ENCODE measurements around the gene F10.
"Not testable (repeated sequence)": the region's sequence is repeated elsewhere in the genome, so short reads cannot be mapped to it uniquely, and the experiment has no call there.

F10 gene

DNA sequence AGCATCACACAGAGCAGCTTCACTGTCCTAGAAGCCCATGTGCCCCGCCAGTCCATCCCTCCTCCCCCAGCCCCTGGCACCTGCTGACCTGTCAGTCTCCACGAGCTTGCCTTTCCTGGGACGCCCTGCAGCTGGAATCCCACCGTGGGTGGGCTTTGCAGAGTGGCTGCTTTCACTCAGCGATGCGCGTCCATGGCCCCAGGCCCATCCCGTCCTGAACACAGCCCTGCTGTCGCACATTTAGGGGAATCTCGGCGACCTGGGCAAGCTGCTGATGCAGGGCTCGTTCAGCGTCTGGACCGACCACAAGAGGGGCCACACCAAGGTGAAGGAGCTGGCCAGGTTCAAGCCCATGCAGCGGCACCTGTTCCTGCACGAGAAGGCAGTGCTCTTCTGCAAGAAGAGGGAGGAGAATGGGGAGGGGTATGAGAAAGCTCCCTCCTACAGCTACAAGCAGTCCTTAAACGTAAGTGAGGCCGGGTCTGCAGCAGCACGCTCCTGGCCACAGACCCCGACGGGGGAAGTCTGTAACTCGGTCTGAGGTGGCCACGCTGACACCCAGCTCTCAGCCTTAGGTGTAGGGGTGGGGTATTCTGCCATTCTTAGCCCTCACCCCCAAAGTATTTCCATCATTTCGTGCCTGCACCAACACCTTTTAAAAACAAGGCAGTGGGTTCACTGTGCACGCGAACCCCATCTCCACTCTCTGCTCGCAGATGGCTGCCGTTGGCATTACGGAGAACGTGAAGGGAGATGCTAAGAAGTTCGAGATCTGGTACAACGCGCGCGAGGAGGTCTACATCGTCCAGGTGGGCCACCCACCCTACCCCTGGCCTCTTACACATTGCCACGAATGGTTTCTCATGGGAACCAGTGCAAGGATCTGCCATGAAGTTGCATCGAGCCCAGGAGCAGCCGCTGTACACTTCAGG lies 35.3 kb upstream of the F10 start:
- no peak for DNase-seq

DNA sequence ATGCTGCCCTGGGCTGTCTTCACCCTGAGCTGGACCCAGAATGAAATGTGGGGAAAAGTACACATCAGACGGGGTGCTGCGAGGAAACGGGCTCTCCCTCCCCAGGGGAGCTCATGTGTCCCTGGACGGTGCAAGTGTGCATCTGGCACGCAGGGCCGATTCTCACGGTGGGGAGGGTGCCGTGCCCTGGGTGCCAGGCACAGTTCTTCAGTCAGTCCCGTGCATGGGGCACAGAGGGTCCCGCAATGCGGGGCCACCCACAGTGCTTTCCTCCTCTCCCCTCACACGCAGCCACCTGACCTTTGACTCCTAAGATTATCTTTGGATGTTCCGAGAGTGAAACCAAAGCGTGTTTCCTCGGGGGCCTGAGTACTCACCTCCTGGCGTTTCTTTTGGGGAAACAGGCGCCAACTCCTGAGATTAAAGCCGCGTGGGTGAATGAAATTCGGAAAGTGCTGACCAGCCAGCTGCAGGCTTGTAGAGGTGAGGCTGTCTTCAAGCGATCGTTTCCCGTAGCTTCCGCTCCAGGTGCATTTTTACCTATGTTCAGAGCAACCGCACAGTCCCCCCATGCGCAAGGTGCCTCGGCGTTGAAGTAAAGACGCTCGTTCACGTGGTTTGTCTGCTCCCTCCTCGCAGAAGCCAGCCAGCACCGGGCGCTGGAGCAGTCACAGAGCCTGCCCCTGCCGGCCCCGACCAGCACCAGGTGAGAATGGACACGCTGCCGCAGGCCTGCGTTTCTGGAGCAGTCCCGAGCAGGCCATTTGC lies 34.5 kb upstream of the F10 start:
- DNase-seq = no peak

GRCh38 chr13:113088691-113089020 lies 33.9 kb upstream of the F10 start:
- DNase-seq = no peak

- no peak for DNase-seq
Observed at GRCh38 chr13:113089693-113090414, 32.7 kb upstream of the F10 start.

DNA sequence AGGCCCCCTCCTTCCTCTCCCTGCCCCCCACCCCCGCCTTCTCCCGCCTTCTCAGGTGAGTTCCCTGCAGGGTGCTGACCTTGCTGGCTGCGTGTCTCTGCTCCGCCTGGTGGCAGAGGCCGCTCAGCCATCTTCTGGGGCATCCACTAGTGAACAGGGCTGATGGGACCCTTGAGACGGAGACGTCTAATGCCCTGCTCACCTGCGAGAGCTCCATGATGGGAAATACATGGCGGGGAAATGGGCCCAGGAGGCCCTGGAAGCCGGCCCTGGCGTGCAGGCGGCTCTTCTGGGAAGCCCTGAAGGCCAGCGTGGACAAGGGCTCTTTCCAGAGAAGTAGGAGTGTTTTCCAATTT lies 32.2 kb upstream of the F10 start:
- DNase-seq = no peak

DNA sequence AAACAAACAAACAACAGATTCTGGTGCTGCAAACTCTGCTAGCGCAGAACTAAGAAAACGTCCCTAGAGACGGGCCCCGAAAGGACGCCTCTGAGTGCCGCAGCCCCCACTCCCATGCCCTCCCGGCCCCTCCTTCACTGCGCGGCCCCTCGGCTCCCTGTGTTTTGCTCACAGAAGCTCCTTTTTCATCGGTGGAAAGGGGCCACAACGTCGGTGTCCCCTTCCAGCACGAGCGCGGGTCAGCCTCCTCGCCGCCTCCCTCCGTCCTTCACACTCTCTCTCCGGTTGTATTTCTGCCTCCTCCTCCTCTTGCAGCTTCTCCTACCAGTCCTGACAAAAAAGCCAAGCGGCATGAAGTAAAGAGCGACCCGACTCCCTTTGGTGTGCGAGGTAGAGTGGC lies 31.8 kb upstream of the F10 start:
- no peak for DNase-seq

DNA sequence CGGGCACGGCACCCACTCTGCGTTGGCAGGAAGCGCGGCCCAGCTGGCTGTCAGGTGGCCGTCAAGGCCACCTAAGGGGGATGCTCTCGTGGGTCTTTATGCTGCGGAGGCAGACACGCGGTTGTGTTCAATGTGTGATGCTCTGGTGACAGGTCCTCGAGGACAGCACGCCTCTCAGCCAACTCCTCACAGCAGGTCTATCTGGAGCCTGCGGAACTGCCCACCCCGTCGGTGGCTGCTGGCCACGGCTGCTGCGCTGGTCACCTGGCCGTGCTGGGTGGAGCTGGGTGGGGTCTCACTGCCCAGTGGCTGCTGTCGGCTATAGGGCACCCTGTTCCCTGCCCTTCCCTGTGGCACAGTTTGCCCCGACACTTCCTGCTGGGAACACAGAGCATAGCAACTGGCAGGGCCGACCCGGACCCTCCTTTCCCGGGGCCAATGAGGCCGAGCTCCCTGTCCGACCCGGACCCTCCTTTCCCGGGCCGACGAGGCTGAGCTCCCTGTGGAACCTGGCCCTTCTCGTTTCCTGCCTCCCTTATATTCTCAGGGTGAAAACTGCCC lies 31.3 kb upstream of the F10 start:
- no peak for DNase-seq

GRCh38 chr13:113091891-113092775 lies 30.5 kb upstream of the F10 start:
- DNase-seq = no peak

GRCh38 chr13:113092776-113093579 lies 29.6 kb upstream of the F10 start:
- DNase-seq = no peak

DNA sequence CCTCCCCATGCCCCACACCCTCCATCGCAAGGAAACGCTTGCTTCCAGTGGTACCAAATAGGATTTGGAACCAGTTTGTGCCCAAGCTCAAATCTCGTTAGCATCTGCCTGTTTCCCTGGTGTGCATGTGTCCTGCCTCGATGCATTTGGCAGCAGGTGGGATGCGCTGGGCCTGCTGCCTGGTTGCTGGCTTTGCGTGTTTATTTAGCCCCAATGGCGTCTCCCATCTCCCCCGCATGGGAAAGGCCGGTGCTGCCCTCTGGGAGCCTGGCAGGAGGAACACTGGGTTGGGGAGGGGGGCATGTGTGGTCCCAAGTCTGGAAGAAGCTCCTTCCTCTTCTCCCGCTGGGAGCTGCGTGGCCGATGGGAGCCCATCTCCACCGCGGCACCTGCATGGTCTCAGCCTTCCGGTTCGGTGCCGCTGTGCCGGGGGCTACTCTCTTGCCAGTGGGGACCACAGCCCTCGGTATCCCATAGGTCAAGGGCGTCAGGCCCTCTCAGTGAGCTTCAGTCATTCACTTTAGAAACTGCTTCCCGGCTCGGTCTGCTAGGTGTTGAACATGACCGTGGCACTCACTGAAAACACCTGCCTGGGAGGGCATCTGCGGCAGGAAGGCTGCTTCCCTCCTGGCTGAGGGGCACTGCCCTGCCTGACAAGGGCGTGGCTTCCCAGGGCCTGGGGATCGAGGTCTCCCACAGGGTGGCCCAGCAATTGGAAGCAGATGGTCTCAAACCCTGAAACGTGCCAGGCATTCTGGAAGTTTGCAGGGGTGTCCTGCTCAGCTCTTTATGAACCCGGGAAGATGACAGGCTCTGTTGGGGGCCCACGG lies 28.8 kb upstream of the F10 start:
- DNase-seq = no peak

DNA sequence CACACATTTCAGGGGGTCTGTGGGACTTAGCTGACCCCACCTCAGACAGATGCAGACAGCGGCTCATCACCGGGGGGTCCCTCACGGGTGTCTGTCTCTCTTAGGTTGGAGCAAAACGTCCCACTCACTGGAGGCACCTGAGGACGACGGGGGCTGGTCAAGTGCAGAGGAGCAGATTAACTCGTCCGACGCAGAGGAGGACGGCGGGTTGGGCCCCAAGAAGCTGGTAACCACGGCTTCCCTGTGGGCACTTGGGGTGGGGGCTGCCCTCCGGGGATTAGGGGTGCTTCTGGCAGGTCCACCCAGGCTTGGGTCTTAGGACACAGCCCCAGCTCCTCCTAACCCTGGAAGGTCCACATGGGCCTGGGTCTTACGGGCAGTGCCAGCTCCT lies 28.2 kb upstream of the F10 start:
- DNase-seq = no peak

- DNase-seq = no peak
Observed at GRCh38 chr13:113095146-113096051, 27.2 kb upstream of the F10 start.

DNA sequence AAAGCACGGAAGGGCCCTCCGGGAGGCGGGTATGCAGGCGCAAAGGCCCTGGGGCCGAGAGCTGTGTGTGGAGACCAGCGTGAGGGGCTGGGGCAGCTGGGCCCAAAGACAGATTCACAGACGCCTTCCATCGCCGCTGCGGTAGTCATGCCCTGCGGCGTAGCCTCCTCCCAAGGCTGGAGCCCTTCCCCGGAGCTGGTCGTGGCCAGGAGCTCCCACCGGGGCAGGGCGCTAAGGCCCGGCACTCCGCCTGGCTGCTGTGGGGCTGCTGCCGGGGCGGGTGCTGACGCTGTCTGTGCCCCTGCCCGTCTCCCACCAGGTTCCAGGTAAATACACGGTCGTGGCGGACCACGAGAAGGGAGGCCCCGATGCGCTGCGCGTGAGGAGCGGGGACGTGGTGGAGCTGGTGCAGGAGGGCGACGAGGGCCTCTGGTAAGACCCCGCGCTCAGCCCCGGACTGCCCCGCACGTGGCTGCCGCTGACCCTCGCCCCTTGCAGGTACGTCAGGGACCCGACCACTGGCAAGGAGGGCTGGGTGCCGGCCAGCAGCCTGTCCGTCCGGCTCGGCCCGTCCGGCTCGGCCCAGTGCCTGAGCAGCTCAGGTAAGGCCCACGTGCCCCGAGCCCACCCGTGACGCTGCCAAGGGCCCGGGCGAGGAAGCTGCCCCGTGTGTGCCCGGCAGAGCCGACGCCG lies 26.4 kb upstream of the F10 start:
- DNase-seq = no peak

GRCh38 chr13:113096745-113097305 lies 25.8 kb upstream of the F10 start:
- no peak for DNase-seq

DNA sequence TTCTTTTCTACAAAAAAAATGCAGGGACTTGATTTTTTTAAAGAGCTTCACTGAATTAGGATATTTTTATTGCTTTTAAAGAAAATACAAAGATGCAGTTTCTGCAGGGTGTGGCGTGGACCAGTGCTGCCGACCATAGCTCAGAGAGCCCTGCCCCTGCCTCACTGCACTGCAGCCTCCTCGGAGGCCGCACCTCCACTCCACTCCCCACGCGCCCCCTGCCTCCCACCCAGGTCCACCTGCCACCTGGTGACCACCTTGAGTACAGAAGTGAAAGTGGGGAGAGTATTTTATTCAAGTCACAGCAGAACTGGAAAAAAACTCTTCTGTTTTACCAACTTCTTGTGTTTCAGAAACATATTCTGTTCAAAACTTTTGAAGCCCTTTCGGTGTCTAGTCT lies 24.9 kb upstream of the F10 start:
- no peak for DNase-seq

GRCh38 chr13:113098162-113098732 lies 24.4 kb upstream of the F10 start:
- DNase-seq = no peak

- no peak for DNase-seq
Observed at GRCh38 chr13:113099142-113099541, 23.5 kb upstream of the F10 start.

- not testable (repeated sequence) for DNase-seq
Observed at GRCh38 chr13:113102302-113102701, 20.3 kb upstream of the F10 start.

All from CD4-positive, alpha-beta T cell treated with Interferon alpha-2 for 1 hour (primary cell).